Activated naive CD8-positive, alpha-beta T cell treated with anti-CD3 and anti-CD28 coated beads, Interleukin-2, amount 50 U/mL, for 16 hours (primary cell): Measurements from ENCODE around the gene WDR27.
"Not testable (repeated sequence)": the region's sequence is repeated elsewhere in the genome, so short reads cannot be mapped to it uniquely, and the experiment has no call there.

Experiments
- DNase-seq: peaks from one replicate; pipeline ENCODE4 v3.0.0-alpha.2; 2020; ENCODE audit warnings: low read depth, low spot score

Gene WDR27

GRCh38 chr6:169445661-169446581 is 255.9 kb downstream of the WDR27 start:
- no peak for DNase-seq

DNA sequence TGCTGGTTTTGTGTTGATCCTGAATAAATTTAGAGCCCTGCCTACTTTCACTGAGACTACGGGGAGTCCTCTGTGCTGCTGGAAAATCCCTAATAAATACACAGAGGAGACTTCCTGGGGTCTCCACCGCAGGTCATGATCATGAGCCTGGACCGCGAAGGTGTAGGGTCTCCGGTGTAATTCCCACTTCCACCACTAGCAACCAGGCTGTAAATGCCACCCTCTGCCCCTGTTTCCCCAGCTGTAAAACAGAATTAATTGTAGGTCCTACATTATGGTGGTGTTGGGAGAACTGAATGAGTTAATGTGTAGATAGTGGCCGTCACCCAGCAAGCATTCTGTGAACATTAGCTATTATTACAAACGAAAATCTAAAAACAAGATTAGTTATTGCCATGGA is 256.6 kb downstream of the WDR27 start:
- DNase-seq, result no peak

GRCh38 chr6:169441292-169441691 is 260.5 kb downstream of the WDR27 start:
- no peak for DNase-seq

DNA sequence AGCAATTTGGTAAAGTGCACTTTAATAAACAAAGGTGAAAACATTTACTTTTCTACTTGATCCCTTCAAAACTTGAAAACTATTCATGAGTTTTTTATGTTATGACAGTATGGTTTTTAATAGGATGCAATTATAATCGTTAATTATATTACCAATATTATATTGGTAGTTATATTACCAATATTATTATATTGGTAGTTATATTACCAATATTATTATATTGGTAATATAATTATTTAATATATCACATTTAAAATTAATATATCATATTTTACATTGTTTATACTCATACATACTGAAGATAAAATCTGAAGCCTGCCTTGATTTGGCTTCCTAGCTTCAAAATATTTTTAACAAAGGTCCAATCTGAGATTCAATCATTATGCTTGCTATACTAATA is 262.1 kb downstream of the WDR27 start:
- DNase-seq, result no peak

- DNase-seq, result not testable (repeated sequence)
Measured at GRCh38 chr6:169434554-169434953, 267.3 kb downstream of the WDR27 start.

DNA sequence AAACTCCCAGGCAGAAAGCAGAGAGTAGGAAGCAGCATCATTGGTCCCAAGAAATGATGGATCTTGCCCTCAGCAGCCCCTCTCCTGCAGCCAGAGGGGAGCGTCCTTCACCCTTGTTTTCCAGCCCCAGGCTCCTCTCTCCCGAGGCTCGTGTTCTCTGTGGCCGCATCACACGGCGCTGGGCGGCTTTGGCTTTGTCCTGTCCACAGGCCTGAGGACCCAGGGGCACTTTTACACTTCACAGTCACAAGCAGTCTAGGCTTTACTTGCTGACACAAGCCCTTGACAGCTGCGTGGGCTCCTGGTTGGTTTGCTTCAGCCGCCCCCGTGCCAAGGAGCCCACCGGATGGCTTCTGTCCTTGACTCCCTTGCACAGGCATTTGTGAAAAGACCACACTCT is 272.8 kb downstream of the WDR27 start:
- no peak for DNase-seq

DNA sequence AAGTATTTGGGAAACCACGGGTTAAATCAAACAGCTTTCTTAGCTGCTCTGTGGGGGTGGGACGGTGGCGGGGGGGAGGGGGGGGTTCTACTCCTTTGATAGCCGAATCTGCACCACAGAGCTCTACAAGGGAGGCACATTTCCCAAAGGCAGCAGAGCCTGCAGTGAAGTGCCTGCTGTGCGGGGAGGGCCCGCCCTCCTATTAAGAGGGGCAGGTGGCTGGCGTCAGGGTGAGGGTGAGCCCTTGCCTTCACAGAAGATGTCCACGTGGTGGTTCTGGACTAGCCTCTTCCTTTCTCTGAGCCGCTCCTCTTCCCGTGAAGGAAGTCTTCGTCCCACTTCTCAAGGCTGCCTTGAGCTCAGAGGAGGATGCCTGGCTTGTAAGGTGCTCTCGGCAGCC is 273.3 kb downstream of the WDR27 start:
- no peak for DNase-seq

GRCh38 chr6:169427856-169428255 is 274.0 kb downstream of the WDR27 start:
- no peak for DNase-seq

GRCh38 chr6:169426611-169427010 is 275.2 kb downstream of the WDR27 start:
- no peak for DNase-seq

- no peak for DNase-seq
Measured at GRCh38 chr6:169425628-169426370, 276.0 kb downstream of the WDR27 start.

GRCh38 chr6:169424821-169425240 is 277.0 kb downstream of the WDR27 start:
- DNase-seq, result no peak

DNA sequence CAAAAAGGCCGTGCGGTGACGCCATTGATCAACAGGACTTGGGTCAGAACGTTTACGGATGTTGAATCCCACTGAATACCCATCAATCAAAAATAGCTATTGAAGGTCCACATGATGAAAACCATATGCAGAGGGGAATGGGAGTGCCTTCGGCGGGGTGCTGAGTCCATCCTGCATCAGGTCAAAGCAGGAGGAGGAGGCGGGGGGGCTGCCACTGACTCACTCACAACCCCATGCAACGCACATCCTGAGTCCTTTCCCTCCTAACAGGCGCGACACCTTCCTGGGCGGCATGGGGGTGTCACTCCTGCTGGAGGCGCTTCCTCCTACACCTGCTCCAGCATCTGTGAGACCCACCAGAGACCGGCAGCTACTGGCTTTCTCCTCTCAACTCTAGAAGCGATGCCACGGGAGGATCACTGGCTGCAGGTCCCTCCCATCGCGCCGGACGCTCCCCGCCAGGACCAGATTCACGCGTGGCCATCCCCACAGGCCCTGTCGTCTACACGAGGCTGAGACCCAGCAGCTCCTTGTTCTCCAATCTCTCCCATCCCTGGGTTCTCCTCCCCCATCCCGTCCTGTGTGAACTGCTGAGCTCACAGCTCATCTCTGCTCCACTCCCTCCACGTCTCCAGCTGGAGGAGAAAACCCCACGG is 277.6 kb downstream of the WDR27 start:
- no peak for DNase-seq

DNA sequence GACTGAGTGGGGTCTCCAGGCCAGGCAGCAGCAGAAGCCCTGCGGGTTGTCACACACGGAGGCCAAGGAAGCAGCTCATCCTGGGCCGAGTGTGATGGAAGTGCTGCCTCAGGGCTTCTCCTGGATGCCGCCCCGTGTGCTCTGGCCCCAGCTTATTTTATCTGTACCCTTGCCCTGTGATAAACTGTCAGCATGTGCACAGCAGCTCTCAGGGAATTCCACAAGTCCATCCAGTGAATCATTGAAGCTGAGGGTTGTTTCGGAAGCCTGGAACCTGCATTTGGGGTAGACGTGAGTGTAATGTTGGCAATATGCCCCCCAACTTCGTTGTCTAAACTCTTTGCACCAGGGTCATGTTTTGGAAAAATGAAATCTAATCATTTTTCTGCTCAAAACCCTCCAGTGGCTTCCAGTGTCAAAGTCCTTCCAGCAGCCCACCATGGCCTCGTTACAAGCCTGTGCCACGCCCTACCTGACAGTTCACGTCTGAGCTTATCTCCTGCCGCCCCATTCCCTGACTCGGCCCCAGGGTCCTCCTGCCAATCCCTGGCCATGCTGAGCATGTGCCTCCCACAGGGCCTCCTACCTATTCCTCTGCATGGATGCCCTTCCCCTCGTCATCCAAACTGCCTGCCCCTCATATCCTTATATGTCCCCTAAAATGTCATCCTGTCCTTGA is 280.1 kb downstream of the WDR27 start:
- DNase-seq, result no peak

DNA sequence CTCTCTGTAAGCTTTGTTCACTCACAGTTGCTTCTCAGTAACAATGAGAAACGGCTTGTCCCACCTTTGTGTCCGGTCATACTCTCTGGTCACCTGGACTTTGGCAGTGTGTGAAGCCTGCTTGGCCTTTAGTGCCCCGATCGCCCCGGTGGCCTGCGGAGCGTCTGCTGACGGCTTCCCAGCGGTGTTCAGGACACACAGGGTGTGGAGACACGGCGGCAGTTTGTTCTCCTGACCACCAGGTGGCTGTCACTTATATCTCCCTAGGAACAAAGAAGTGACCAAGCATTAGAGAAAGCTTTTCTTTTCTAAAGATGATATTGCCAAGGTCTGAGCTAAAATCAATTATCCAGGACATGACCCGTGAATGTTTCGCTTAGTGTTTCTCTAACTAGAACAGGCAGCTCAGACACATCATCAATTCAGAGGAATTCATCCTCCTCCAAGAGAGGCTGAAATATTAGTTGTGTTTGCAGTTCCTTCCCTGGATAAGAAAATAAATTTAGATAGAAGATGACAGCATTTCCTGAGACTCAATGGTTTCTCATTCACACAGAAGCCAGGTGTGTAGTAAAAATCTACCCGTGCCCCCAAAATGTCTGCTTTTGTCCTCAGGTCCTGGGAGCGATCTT is 280.8 kb downstream of the WDR27 start:
- DNase-seq, result no peak

DNA sequence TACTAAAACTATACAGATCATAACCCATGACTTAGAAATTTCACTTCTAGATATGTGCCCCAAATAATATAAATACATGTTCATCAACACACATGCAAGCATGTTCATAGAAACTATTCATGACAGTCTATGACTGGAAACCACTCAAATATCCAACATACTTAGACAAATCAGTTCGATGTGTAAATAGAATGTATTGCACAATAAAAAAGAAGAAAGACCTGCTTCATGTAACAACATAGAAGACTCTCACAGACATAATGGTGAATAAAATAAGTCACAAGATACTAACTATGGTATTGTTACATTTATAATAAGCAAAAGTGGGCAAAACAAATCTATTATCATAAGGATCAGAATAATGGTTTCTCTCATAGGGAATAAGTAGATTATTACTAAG is 284.7 kb downstream of the WDR27 start:
- no peak for DNase-seq

- no peak for DNase-seq
Measured at GRCh38 chr6:169416249-169416648, 285.6 kb downstream of the WDR27 start.

DNA sequence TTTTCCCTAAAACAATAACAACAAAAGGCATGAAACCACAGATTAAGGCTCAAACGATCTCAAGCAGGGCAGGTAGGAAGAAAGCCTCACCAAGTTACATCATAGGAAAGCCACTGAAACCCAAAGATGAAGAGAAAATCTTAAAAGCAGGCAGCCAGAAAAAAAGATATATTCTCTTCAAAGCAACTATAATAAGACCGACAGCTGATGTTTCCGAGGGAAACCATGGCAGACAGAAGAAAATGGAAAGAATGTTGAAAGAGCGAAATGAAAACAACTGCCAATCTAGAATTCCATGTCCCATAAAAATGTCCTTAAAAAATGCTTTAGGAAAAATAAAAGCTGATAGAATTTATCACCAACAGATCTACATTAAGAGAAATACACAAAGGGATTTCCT is 286.6 kb downstream of the WDR27 start:
- DNase-seq, result no peak

DNA sequence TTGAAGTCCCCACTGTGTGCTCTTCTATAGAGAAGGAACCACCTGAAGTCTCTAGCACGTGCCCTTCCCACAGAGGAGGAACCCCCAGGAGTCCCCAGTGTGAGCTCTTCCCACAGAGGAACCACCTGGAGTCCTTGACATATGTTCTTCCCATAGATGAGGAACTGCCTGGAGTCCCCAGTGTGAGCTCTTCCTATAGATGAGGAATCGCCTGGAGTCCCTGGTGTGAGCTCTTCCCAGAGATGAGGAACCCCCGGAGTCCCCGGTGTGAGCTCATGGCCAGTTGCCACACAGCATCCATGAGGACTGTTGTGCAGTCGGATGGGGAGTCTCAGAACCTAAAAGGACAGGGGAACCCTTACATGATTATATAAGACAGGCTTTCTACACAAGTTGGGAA is 290.1 kb downstream of the WDR27 start:
- no peak for DNase-seq

DNA sequence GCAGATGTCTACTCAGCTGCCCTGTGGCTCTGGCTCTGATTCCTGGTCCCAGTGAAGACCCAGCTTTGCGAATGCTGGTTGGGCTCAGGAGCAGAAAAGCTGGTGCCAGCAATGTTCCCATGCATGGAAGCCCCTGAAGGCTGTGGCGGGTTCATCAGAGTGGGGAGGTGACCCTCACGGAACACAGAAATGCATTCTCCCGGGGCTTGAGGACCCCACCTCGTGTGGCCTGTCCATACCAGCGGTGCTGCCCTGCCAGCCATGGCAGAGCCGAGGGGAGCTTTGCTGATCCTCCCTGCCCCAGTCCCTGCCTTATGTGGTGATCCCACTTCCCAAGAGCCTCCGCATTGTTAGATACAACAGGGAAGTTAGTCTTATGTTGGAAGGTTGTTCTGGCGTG is 290.5 kb downstream of the WDR27 start:
- DNase-seq, result no peak

- DNase-seq, result no peak
Measured at GRCh38 chr6:169409742-169410312, 292.0 kb downstream of the WDR27 start.

GRCh38 chr6:169407325-169407724 is 294.5 kb downstream of the WDR27 start:
- no peak for DNase-seq
